H1 (cell line): ENCODE results near the gene CXCL12. TPM values are rescaled to one million over a fixed set of nuclear protein-coding genes. Genes with fewer than 3 reads are reported as not detected.

Experiments
- ATF3 ChIP-seq: IDR thresholded peaks from 2 replicates; pipeline ENCODE4 v1.6.1; 2011; ENCODE audit warnings: low read depth, mild to moderate bottlenecking, low read length; ENCODE audit not compliant: insufficient read depth
- NANOG ChIP-seq: IDR thresholded peaks from 2 replicates; pipeline ENCODE4 v1.6.1; 2011; ENCODE audit warnings: low read length, low read depth, mild to moderate bottlenecking, inconsistent platforms; ENCODE audit not compliant: insufficient read depth, poor library complexity, severe bottlenecking
- POLR2AphosphoS5 ChIP-seq: IDR thresholded peaks from 2 replicates; pipeline ENCODE4 v1.6.1; 2011; ENCODE audit warnings: low read depth, low read length
- POU5F1 ChIP-seq: IDR thresholded peaks from 2 replicates; pipeline ENCODE4 v1.6.1; 2011; ENCODE audit warnings: low read depth, mild to moderate bottlenecking, low read length, moderate library complexity
- RBBP5 ChIP-seq: IDR thresholded peaks from 2 replicates; pipeline ENCODE4 v1.7.1; 2012; ENCODE audit warnings: low read depth, mild to moderate bottlenecking, inconsistent platforms, low read length, moderate library complexity, borderline replicate concordance
- SIX5 ChIP-seq: IDR thresholded peaks from 2 replicates; pipeline ENCODE4 v1.6.1; 2011; ENCODE audit warnings: mild to moderate bottlenecking, low read depth, low read length
- SP2 ChIP-seq: IDR thresholded peaks from 2 replicates; pipeline ENCODE4 v1.6.1; 2012; ENCODE audit warnings: mild to moderate bottlenecking, low read length, inconsistent platforms
- TAF7 ChIP-seq: optimal IDR thresholded peaks from 2 replicates; pipeline ENCODE3; 2011; ENCODE audit warnings: low read depth, mild to moderate bottlenecking, inconsistent platforms, low read length, moderate library complexity, borderline replicate concordance
- TCF12 ChIP-seq: IDR thresholded peaks from 2 replicates; pipeline ENCODE4 v1.6.1; 2011; ENCODE audit warnings: low read depth, mild to moderate bottlenecking, low read length
- polyA plus RNA-seq, 7 experiments: library from polyadenylated mRNA; depleted of rRNA in 3 of 7; stranded (reverse) in 5 of 7; unstranded in 2 of 7; fragments of >200 nt in 5 of 7; fragments of 200-250 nt in 2 of 7; gene quantifications; 1 replicate in 5 of 7; 2 replicates in 1 of 7; 4 replicates in 1 of 7; pipeline versions ENCODE4 v1.2.1 to v1.2.3, GENCODE V29; 2011 to 2013; ENCODE audit warnings: missing spikeins in 2 of 7, mixed read lengths in 2 of 7
- total RNA-seq: library from RNA; stranded (reverse); fragmentation: NEBNext Ultra II Directional; extraction: Animal tissue kit (Norgen Biotek cat#: 25700); gene quantifications from 2 replicates; pipeline ENCODE4 v1.2.1, GENCODE V29; 2021

CXCL12 gene
- total and polyA plus RNA-seq, 2 of the 8 experiments (the other 6 are each of a cell fraction or from before 2014, with no cell fraction given) = 51.4 to 53.8 TPM

- TF ChIP-seq POU5F1 (no peak), SP2 (no peak), TCF12 (no peak), SIX5 (no peak), NANOG (no peak), TAF7 (no peak), RBBP5 (no peak), POLR2AphosphoS5 (no peak), ATF3 (no peak)
These were observed 9.1 kb upstream of the CXCL12 start (continued) for GRCh38 chr10:44393834-44394547.
